ENCODE data around the gene NFIA. TPM values are rescaled to one million over a fixed set of nuclear protein-coding genes. Genes with fewer than 3 reads are reported as not detected.

The NFIA gene
- total and polyA plus RNA-seq, 9 of the 15 experiments (the other 6 are each of a cell fraction or from before 2014, with no cell fraction given) = 5.3 to 24.9 (median 9.8) TPM

DNA sequence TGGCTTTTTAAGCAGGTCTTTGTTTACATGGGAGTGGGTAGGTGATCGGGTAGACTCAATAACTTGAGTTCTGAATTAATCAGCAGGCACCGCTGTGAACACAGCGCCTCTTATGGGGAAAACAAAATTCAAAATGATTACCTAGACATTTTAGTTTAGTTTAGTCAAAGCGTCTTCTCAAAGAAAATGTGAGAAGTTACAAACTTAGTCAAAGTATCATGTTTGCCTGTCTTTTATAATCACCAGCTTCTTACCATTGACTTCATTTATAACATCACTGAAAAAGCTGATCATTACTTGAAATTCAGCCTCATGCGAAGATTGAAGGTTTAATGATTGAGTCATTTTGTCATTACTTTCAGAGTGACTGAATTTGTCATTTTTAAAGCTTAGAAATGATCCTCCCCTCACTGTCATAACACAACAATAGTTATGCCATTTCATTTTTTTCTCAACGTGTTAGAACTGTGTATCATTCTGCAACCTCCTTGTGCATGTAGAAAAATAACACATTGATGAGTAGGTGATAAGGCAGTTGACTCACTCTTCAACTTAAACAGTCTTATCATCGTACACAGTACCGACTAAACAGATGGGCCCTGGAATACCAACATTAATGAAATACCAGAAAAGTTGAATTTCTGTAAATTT is 188.5 kb downstream of the NFIA start:
- Histone ChIP-seq H3K4me1 (replicated peaks in 1 of 2; ENCODE audit: control insufficient read depth in 2 of 2, insufficient read depth in 2 of 2, low read length in 2 of 2) (peaks cover 3 to 37% of the 10 kb centered on the region in 2 experiments; a peak in 4 of 5 replicates), H3K4me2 (ENCODE audit: insufficient read depth, low read length) (peak overlapping the region; percentile 80), H3K9ac (ENCODE audit: insufficient read depth in 1 of 2, low read depth in 2 of 2, low read length in 2 of 2) (peak overlapping the region in 1 of 2 experiments; percentile 57; a peak in 2 of 4 replicates), H3K9me1 (ENCODE audit: control insufficient read depth, insufficient read depth, low read length) (no peaks in the 10 kb centered on the region), H3K27me3 (ENCODE audit: control insufficient read depth in 2 of 2, insufficient read depth in 2 of 2, low read length in 2 of 2) (no peaks in the 10 kb centered on the region), H3K9me3 (replicated peaks; ENCODE audit: control insufficient read depth, insufficient read depth, low read depth, low read length) (no peaks in the 10 kb centered on the region), H3K79me2 (ENCODE audit: control insufficient read depth, insufficient read depth, low read length) (peaks cover 63% of the 10 kb centered on the region), H4K20me1 (replicated peaks; ENCODE audit: control insufficient read depth, insufficient read depth, low read length) (no peaks in the 10 kb centered on the region), H3K4me3 (no peak overlapping the region), H3K27ac (ENCODE audit: extremely low read depth, low read depth, low read length) (peak overlapping the region; percentile 75), H3K36me3 (ENCODE audit: control insufficient read depth, insufficient read depth, low read length) (no peaks in the 10 kb centered on the region; the same call in 1 of the 3 replicates), H2AFZ (ENCODE audit: low read depth, low read length) (peak overlapping the region; percentile 50)
- peak; percentile 87 for FAIRE-seq
- WGBS (ENCODE audit: insufficient coverage, low coverage, missing lambda C conversion rate) = 2% methylated on average over 8 of the region's 8 CpGs
- no TSS peak for BruUV-seq (replicated peaks)
- DNase-seq (ENCODE audit: extremely low read depth in 1 of 4, low spot score in 3 of 4) = peak; percentile 54 to 73 (median 70)
- ATAC-seq = peak; percentile 85
- POLR2A ChIA-PET = interaction anchor here (0.7 to 1.2 kb wide), 4 partner anchors 9 to 157 kb away, joined by 3 to 6 read pairs (median 4); no protein-coding TSS in a partner anchor
- CTCF ChIA-PET (ENCODE audit: low intra/inter-chr PET ratio) = interaction anchor here (0.9 kb wide), 1 partner anchor 423 kb away, joined by 4 read pairs; no protein-coding TSS in a partner anchor
- in situ Hi-C loops (cut with MboI) = no loop called here
- intact Hi-C loops (cut with micrococcal nuclease) = loop anchor here (2.0 kb wide), 1 partner anchor 222 kb away; no protein-coding TSS in a partner anchor
- TF ChIP-seq TEAD4 (IDR thresholded peaks at IDR 0.05; ENCODE audit: low read length) (peak; percentile 94), TEAD4 (CRISPR knock-in tag; IDR thresholded peaks at IDR 0.05; ENCODE audit: borderline replicate concordance) (no peak), MYNN (IDR thresholded peaks at IDR 0.05) (0 out of 2 replicates have a peak, but pooled peaks have one; percentile 13), MYNN (CRISPR knock-in tag; IDR thresholded peaks at IDR 0.05) (no peak), CXXC5 (CRISPR knock-in tag; IDR thresholded peaks at IDR 0.05) (peak; percentile 29; the same call in 1 of the 2 replicates), ELF1 (tag; IDR thresholded peaks at IDR 0.05) (no peak), ZFX (CRISPR knock-in tag; IDR thresholded peaks at IDR 0.05) (no peak), COPS2 (conservative IDR thresholded peaks at IDR 0.05) (no peak), SRF (CRISPR knock-in tag; IDR thresholded peaks at IDR 0.05) (no peak), ETV6 (IDR thresholded peaks at IDR 0.05; ENCODE audit: borderline replicate concordance in 1 of 2, low read depth in 2 of 2, low read length in 1 of 2) (no peak), ETV6 (CRISPR knock-in tag; IDR thresholded peaks at IDR 0.05; ENCODE audit: borderline replicate concordance) (no peak), RFX7 (CRISPR knock-in tag; IDR thresholded peaks at IDR 0.05) (no peak), SMAD4 (CRISPR knock-in tag; conservative IDR thresholded peaks at IDR 0.05) (no peak)
- TF ChIP-seq, protein P1, sequence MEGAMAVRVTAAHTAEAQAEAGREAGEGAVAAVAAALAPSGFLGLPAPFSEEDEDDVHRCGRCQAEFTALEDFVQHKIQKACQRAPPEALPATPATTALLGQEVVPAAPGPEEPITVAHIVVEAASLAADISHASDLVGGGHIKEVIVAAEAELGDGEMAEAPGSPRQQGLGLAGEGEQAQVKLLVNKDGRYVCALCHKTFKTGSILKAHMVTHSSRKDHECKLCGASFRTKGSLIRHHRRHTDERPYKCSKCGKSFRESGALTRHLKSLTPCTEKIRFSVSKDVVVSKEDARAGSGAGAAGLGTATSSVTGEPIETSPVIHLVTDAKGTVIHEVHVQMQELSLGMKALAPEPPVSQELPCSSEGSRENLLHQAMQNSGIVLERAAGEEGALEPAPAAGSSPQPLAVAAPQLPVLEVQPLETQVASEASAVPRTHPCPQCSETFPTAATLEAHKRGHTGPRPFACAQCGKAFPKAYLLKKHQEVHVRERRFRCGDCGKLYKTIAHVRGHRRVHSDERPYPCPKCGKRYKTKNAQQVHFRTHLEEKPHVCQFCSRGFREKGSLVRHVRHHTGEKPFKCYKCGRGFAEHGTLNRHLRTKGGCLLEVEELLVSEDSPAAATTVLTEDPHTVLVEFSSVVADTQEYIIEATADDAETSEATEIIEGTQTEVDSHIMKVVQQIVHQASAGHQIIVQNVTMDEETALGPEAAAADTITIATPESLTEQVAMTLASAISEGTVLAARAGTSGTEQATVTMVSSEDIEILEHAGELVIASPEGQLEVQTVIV (CRISPR knock-in tag; IDR thresholded peaks at IDR 0.05; ENCODE audit: borderline replicate concordance) = no peak
- TF ChIP-seq, protein P2, sequence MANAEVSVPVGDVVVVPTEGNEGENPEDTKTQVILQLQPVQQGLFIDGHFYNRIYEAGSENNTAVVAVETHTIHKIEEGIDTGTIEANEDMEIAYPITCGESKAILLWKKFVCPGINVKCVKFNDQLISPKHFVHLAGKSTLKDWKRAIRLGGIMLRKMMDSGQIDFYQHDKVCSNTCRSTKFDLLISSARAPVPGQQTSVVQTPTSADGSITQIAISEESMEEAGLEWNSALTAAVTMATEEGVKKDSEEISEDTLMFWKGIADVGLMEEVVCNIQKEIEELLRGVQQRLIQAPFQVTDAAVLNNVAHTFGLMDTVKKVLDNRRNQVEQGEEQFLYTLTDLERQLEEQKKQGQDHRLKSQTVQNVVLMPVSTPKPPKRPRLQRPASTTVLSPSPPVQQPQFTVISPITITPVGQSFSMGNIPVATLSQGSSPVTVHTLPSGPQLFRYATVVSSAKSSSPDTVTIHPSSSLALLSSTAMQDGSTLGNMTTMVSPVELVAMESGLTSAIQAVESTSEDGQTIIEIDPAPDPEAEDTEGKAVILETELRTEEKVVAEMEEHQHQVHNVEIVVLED (CRISPR knock-in tag; IDR thresholded peaks at IDR 0.05) = no peak
